Breast epithelium (tissue), 3 donors: ENCODE data around the gene NEDD8.

Experiments used
- POLR2A ChIP-seq: fragments of 450-650 bp; IDR thresholded peaks from one replicate; pipeline ENCODE4 v1.6.1; 2016; ENCODE audit warnings: antibody characterized with exemption, mild to moderate bottlenecking, moderate library complexity
- POLR2AphosphoS5 ChIP-seq, 3 donors: sonication (generic); formaldehyde crosslinking; IDR thresholded peaks; one replicate each; pipeline ENCODE4 v1.6.1; 2017; ENCODE audit warnings: antibody characterized with exemption in 3 of 3
- TF ChIP-seq, protein P1 (sequence below), 3 donors: fragments of 450-650 bp; IDR thresholded peaks; one replicate each; pipeline ENCODE4 v1.5.1; 2016 to 2017; ENCODE audit warnings: antibody characterized with exemption in 3 of 3, mild to moderate bottlenecking in 3 of 3, moderate library complexity in 3 of 3

DNA sequence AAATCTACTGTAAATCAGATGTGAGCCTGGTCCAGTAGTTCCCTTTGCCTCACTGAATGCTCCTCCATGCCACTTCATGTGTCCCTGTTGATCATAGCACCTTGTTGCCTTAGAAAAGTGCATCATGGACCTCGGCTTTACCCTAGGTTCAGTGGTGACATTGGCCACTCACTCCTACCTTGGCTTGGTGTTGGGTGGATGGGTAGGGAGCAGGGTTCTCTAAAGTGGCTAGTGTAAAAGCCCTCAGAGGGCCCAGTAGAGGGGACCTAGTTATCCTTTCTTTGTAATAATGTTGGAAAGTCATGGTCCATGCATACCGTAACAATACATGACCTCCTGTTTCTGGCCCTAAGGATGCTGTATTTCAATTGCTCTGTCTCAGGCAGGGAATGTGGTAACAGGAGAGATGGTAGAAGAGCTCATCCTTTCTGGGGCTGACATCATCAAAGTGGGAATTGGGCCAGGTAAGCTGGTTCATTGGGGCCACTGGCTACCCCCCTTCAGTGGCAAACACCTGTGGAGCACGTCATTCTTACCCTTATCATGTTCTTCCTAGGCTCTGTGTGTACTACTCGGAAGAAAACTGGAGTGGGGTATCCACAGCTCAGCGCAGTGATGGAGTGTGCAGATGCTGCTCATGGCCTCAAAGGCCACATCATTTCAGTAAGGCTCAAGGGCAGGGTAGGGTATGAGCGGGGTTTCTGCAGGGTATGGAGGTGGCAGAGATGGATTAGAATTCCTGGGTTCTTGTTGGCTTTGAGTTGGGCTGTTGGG is 4.7 kb upstream of the NEDD8 start:
- TF ChIP-seq, protein P1, sequence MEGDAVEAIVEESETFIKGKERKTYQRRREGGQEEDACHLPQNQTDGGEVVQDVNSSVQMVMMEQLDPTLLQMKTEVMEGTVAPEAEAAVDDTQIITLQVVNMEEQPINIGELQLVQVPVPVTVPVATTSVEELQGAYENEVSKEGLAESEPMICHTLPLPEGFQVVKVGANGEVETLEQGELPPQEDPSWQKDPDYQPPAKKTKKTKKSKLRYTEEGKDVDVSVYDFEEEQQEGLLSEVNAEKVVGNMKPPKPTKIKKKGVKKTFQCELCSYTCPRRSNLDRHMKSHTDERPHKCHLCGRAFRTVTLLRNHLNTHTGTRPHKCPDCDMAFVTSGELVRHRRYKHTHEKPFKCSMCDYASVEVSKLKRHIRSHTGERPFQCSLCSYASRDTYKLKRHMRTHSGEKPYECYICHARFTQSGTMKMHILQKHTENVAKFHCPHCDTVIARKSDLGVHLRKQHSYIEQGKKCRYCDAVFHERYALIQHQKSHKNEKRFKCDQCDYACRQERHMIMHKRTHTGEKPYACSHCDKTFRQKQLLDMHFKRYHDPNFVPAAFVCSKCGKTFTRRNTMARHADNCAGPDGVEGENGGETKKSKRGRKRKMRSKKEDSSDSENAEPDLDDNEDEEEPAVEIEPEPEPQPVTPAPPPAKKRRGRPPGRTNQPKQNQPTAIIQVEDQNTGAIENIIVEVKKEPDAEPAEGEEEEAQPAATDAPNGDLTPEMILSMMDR (IDR thresholded peaks at IDR 0.05): no peak
- no peak for TF ChIP-seq POLR2AphosphoS5 (IDR thresholded peaks at IDR 0.05)
- TF ChIP-seq POLR2A: no peak
